HCT116 (cell line): ENCODE measurements around the gene TMEM147. TPM values are rescaled to one million over a fixed set of nuclear protein-coding genes. Genes with fewer than 3 reads are reported as not detected.
A peak's percentile ranks its signal among the peaks of the same experiment; 100 is the strongest.

Source experiments
- ATAC-seq: fragments of 200-7000 bp; cut with Tn5 transposase; 2 replicates; pipeline ENCODE4 v1.9.1; 2020; ENCODE audit warnings: mild to moderate bottlenecking, moderate library complexity
- BruUV-seq: library from RNA; stranded (reverse); fragments of 400-500 nt; replicated peaks from 2 replicates; lab custom pipeline; 2021; lab: Mats Ljungman, UMichigan
- CTCF ChIA-PET: fragments of 300-600 bp; sonication (Branson Sonifier 250); formaldehyde crosslinking; loops from one replicate; lab custom pipeline; 2021; ENCODE audit warnings: antibody characterized with exemption; lab: Charles Lee
- POLR2A ChIA-PET: fragments of 300-600, 350-600 bp; sonication (Branson Sonifier 250); formaldehyde crosslinking; loops from one replicate; lab custom pipeline; 2021; ENCODE audit warnings: antibody characterized with exemption; lab: Charles Lee
- RAD21 ChIA-PET, 2 experiments: fragments of 300-600 bp; sonication (Branson Sonifier 250); formaldehyde crosslinking; loops; one replicate each; lab custom pipeline; 2023; ENCODE audit warnings: low total read pairs in 2 of 2; ENCODE audit not compliant: uncharacterized antibody in 2 of 2, unreplicated experiment in 2 of 2, low non-redundant PET in 1 of 2; lab: Charles Lee
- DNase-seq: peaks from one replicate; pipeline ENCODE4 v3.0.0-alpha.2; 2010; ENCODE audit warnings: low read depth, low spot score
- H2AFZ ChIP-seq: fragments of 200-600 bp; shearing (Covaris generic), sonication (generic); 2 replicates; pipeline ENCODE4 v1.6.1; 2017; ENCODE audit warnings: low read depth, mixed run types, mixed read lengths, antibody characterized with exemption, low read length; ENCODE audit not compliant: poor library complexity, severe bottlenecking
- H3K27ac ChIP-seq: 2 replicates; pipeline ENCODE4 v1.5.1; 2012; ENCODE audit warnings: low read depth, low read length
- H3K27me3 ChIP-seq: fragments of 200-600 bp; sonication (generic); 2 replicates; pipeline ENCODE4 v1.6.1; 2016; ENCODE audit warnings: mixed run types, low read length, mixed read lengths; ENCODE audit not compliant: insufficient read depth
- H3K36me3 ChIP-seq, 2 experiments: fragments of 200-500 bp in 1 of 2; fragments of 200-600 bp in 1 of 2; sonication (Bioruptor generic) in 1 of 2; sonication (generic) in 1 of 2; 2 replicates each; pipeline versions ENCODE4 v1.5.1 to v1.6.1; 2014 to 2016; ENCODE audit warnings: low read length in 2 of 2, inconsistent platforms in 1 of 2, mixed read lengths in 1 of 2, mixed run types in 1 of 2; ENCODE audit not compliant: insufficient read depth in 2 of 2, control insufficient read depth in 1 of 2
- H3K4me1 ChIP-seq, 2 experiments: fragments of 200-600 bp in 1 of 2; sonication (generic) in 1 of 2; 2 replicates each; pipeline versions ENCODE4 v1.5.1 to v1.6.1; 2012 to 2017; ENCODE audit warnings: low read length in 2 of 2, inconsistent platforms in 1 of 2, mild to moderate bottlenecking in 1 of 2, mixed read lengths in 1 of 2, mixed run types in 1 of 2, moderate library complexity in 1 of 2; ENCODE audit not compliant: insufficient read depth in 2 of 2, control insufficient read depth in 1 of 2
- H3K4me2 ChIP-seq: fragments of 200-600 bp; sonication (generic); 2 replicates; pipeline ENCODE4 v1.6.1; 2017; ENCODE audit warnings: mixed run types, low read length, mixed read lengths
- H3K4me3 ChIP-seq, 2 experiments: fragments of 200-600 bp in 1 of 2; sonication (generic) in 1 of 2; replicated peaks in 1 of 2; 2 replicates each; pipeline ENCODE4 v1.5.1; 2011 to 2016; ENCODE audit warnings: low read length in 2 of 2, control low read depth in 1 of 2, low read depth in 1 of 2, mild to moderate bottlenecking in 1 of 2, mixed read lengths in 1 of 2, mixed run types in 1 of 2
- H3K79me2 ChIP-seq: fragments of 200-600 bp; sonication (generic); 2 replicates; pipeline ENCODE4 v1.6.1; 2017; ENCODE audit warnings: mild to moderate bottlenecking, mixed run types, low read length, moderate library complexity, mixed read lengths; ENCODE audit not compliant: insufficient read depth
- H3K9ac ChIP-seq: fragments of 200-600 bp; sonication (generic); 2 replicates; pipeline ENCODE4 v1.6.1; 2016; ENCODE audit warnings: low read length, mixed read lengths
- H3K9me2 ChIP-seq: fragments of 200-600 bp; sonication (generic), shearing (Covaris generic); 2 replicates; pipeline ENCODE4 v1.6.1; 2017; ENCODE audit warnings: mixed run types, mild to moderate bottlenecking, moderate library complexity; ENCODE audit not compliant: insufficient read depth
- H3K9me3 ChIP-seq, 2 experiments: fragments of 200-500 bp in 1 of 2; fragments of 200-600 bp in 1 of 2; sonication (Bioruptor generic) in 1 of 2; sonication (generic) in 1 of 2; 2 replicates each; pipeline ENCODE4 v1.6.1; 2014 to 2017; ENCODE audit warnings: low read length in 2 of 2, mixed read lengths in 2 of 2, inconsistent platforms in 1 of 2, low read depth in 1 of 2, mild to moderate bottlenecking in 1 of 2, mixed run types in 1 of 2, moderate library complexity in 1 of 2; ENCODE audit not compliant: control insufficient read depth in 1 of 2, insufficient read depth in 1 of 2
- H4K20me1 ChIP-seq: fragments of 200-600 bp; sonication (generic), shearing (Covaris generic); 2 replicates; pipeline ENCODE4 v1.6.1; 2017; ENCODE audit warnings: mixed run types, mild to moderate bottlenecking, moderate library complexity; ENCODE audit not compliant: insufficient read depth
- CBX3 ChIP-seq: IDR thresholded peaks from 2 replicates; pipeline ENCODE4 v1.6.1; 2012; ENCODE audit warnings: low read depth
- CEBPB ChIP-seq: IDR thresholded peaks from 2 replicates; pipeline ENCODE4 v1.6.1; 2012; ENCODE audit warnings: low read depth
- CTCF ChIP-seq, 3 experiments: fragments of 200-600 bp in 1 of 3; sonication (generic) in 1 of 3; IDR thresholded peaks in 2 of 3; conservative IDR thresholded peaks in 1 of 3; 2 replicates each; pipeline ENCODE4 v1.5.1; 2012 to 2017; ENCODE audit warnings: low read depth in 2 of 3, low read length in 2 of 3, antibody characterized with exemption in 1 of 3, borderline replicate concordance in 1 of 3, control low read depth in 1 of 3, mild to moderate bottlenecking in 1 of 3, mixed read lengths in 1 of 3, mixed run types in 1 of 3, moderate library complexity in 1 of 3; ENCODE audit not compliant: insufficient read depth in 1 of 3
- ELF1 ChIP-seq: IDR thresholded peaks from 2 replicates; pipeline ENCODE4 v1.6.1; 2012; ENCODE audit warnings: low read depth, borderline replicate concordance
- EZH2phosphoT487 ChIP-seq: fragments of 200-600 bp; IDR thresholded peaks from 2 replicates; pipeline ENCODE4 v1.6.1; 2018; ENCODE audit warnings: antibody characterized with exemption, borderline replicate concordance
- POLR2A ChIP-seq: IDR thresholded peaks from 2 replicates; pipeline ENCODE4 v1.7.0; 2011; ENCODE audit warnings: borderline replicate concordance; ENCODE audit not compliant: insufficient read depth, insufficient read length; ENCODE audit errors: extremely low read depth
- POLR2AphosphoS5 ChIP-seq: IDR thresholded peaks from 2 replicates; pipeline ENCODE4 v1.6.1; 2011; ENCODE audit warnings: mild to moderate bottlenecking, low read depth, low read length, moderate library complexity
- REST ChIP-seq: IDR thresholded peaks from 2 replicates; pipeline ENCODE4 v1.6.1; 2012; ENCODE audit warnings: low read depth
- SRF ChIP-seq: IDR thresholded peaks from 2 replicates; pipeline ENCODE4 v1.6.1; 2012; ENCODE audit warnings: low read depth
- intact Hi-C: fragments of 100-400 bp; cut with micrococcal nuclease; formaldehyde crosslinking; loops from 2 replicates; pipeline ENCODE4 v1.10.0; 2022
- total RNA-seq: library from RNA; stranded (reverse); gene quantifications from one replicate; pipeline ENCODE4 v1.2.1, GENCODE V29; 2021; ENCODE audit not compliant: unreplicated experiment

The TMEM147 gene
- total RNA-seq, 1 experiment from 2014 or later = 128 TPM

DNA sequence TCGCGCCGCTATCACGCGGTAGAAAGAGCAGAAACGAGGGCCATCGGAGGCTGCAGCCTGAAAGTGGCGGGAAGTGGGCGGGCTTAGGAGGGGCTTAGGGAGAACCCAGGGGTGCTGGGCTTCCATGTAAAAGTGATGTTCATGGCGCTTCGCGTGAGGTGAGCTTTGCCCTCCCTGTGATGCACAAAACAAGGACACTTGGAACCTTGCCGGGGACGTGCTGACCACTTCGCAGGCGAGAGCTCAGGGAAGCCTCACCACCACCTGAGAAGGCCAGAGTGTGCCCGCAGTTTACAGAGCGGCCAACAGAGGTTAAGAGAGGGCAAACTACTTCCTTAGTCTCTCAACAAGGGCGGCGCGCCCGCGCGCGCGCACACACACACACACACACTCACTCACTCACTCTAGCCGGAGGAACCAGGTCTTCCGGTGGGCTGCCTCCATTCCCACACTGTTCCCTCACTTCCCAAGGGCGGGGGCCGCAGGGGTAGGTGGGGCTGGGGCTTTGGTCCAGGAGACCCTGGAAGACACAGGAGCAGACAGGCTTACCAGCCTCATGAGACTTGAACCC, 11.5 kb upstream of the TMEM147 start:
- H3K4me3 ChIP-seq = no peak overlapping the region
- no peaks in the 10 kb centered on the region for H3K27me3 ChIP-seq
- no peaks in the 10 kb centered on the region for H3K79me2 ChIP-seq
- no peaks in the 10 kb centered on the region for H3K4me1 ChIP-seq
- H3K4me2 ChIP-seq = no peak overlapping the region
- ChIA-PET POLR2A (no interaction called here), RAD21 (no interaction called here), CTCF (no interaction called here)
- no peak overlapping the region for H3K9ac ChIP-seq
- no peak for DNase-seq
- TF ChIP-seq CEBPB = no peak
- TF ChIP-seq POLR2AphosphoS5 = no peak
- no peak for TF ChIP-seq CBX3
- TF ChIP-seq REST = no peak
- no peak for TF ChIP-seq EZH2phosphoT487
- TF ChIP-seq CTCF (IDR thresholded peaks at IDR 0.05 in 2 of 3, conservative IDR thresholded peaks at IDR 0.05 in 1 of 3; ENCODE audit: borderline replicate concordance in 1 of 3, insufficient read depth in 1 of 3, low read depth in 2 of 3, low read length in 2 of 3) = no peak
- no peak for TF ChIP-seq SRF
- no peak for TF ChIP-seq ELF1
- no peak for TF ChIP-seq POLR2A
- intact Hi-C loops = no loop called here
- H3K9me3 ChIP-seq = no peaks in the 10 kb centered on the region
- H3K9me2 ChIP-seq = no peaks in the 10 kb centered on the region
- no TSS peak for BruUV-seq
- H2AFZ ChIP-seq = no peak overlapping the region
- H3K27ac ChIP-seq = no peak overlapping the region
- H4K20me1 ChIP-seq = no peaks in the 10 kb centered on the region
- peak; percentile 33; the same call in 1 of the 2 replicates for ATAC-seq
- H3K36me3 ChIP-seq = no peaks in the 10 kb centered on the region
